Measurements from ENCODE around the gene PAQR5. TPM values are rescaled to one million over a fixed set of nuclear protein-coding genes. Genes with fewer than 3 reads are reported as not detected.

Gene PAQR5, protein sequence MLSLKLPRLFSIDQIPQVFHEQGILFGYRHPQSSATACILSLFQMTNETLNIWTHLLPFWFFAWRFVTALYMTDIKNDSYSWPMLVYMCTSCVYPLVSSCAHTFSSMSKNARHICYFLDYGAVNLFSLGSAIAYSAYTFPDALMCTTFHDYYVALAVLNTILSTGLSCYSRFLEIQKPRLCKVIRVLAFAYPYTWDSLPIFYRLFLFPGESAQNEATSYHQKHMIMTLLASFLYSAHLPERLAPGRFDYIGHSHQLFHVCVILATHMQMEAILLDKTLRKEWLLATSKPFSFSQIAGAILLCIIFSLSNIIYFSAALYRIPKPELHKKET
- total RNA-seq (51.3 TPM), polyA plus RNA-seq (ENCODE audit: insufficient read depth, low read depth, low replicate concordance) (32.7 TPM)
- long read RNA-seq, donor 1, full-length matches to known transcripts = 2 of 2 reads
- long read RNA-seq, donor 1, partial matches to known transcripts = 0 of 2 reads
- long read RNA-seq, donor 1, other reads (novel, unspliced or antisense) = 0 of 2 reads
- long read RNA-seq, donor 2, full-length matches to known transcripts = 2 of 2 reads
- long read RNA-seq, donor 2, partial matches to known transcripts = 0 of 2 reads
- long read RNA-seq, donor 2, other reads (novel, unspliced or antisense) = 0 of 2 reads
- long read RNA-seq, donor 3, full-length matches to known transcripts = 3 of 3 reads
- long read RNA-seq, donor 3, partial matches to known transcripts = 0 of 3 reads
- long read RNA-seq, donor 3, other reads (novel, unspliced or antisense) = 0 of 3 reads
- long read RNA-seq, donor 4, full-length matches to known transcripts = 2 of 2 reads
- long read RNA-seq, donor 4, partial matches to known transcripts = 0 of 2 reads
- long read RNA-seq, donor 4, other reads (novel, unspliced or antisense) = 0 of 2 reads
- long read RNA-seq, donor 5 = 0 reads
- long read RNA-seq, donor 6 = 0 reads
- long read RNA-seq, donor 7, full-length matches to known transcripts = 2 of 23 reads
- long read RNA-seq, donor 7, partial matches to known transcripts = 12 of 23 reads
- long read RNA-seq, donor 7, other reads (novel, unspliced or antisense) = 9 of 23 reads
- long read RNA-seq, donor 8, full-length matches to known transcripts = 1 of 1 reads
- long read RNA-seq, donor 8, partial matches to known transcripts = 0 of 1 reads
- long read RNA-seq, donor 8, other reads (novel, unspliced or antisense) = 0 of 1 reads
- long read RNA-seq, donor 9 = 0 reads
- long read RNA-seq, donor 10, full-length matches to known transcripts = 2 of 2 reads
- long read RNA-seq, donor 10, partial matches to known transcripts = 0 of 2 reads
- long read RNA-seq, donor 10, other reads (novel, unspliced or antisense) = 0 of 2 reads

- FAIRE-seq = no peak
- DNase-seq = peak in 4 of 5 donors; percentile 68 to 84 (median 74)
- no peaks in the 10 kb centered on the region for H3K27me3 ChIP-seq (ENCODE audit: control insufficient read depth, insufficient read depth, low read length)
- no peaks in the 10 kb centered on the region for H3K9me3 ChIP-seq (ENCODE audit: control insufficient read depth in 2 of 3, insufficient read depth in 1 of 3, low read length in 3 of 3)
- H3K36me3 ChIP-seq (ENCODE audit: control insufficient read depth in 2 of 3, insufficient read depth in 3 of 3, low read length in 3 of 3) = no peaks in the 10 kb centered on the region
- H3K4me3 ChIP-seq (ENCODE audit: low read length in 3 of 3) = peak within 1 kb of the TSS; percentile 17 to 87 (median 67)
- H3K27ac ChIP-seq (ENCODE audit: low read depth in 2 of 2, low read length in 2 of 2) = peak within 1 kb of the TSS; percentile 91 to 94
- intact Hi-C loops (cut with DNase I) = no loop called here
- peak within 1 kb of the TSS; percentile 10 to 94 (median 63) for H3K9ac ChIP-seq (ENCODE audit: low read length in 3 of 3)
- H3K4me1 ChIP-seq (ENCODE audit: control insufficient read depth in 2 of 3, insufficient read depth in 2 of 3, low read depth in 1 of 3, low read length in 3 of 3) = peaks cover 0 to 34% (median 14%) of the 10 kb centered on the region in 3 donors
- TF ChIP-seq CTCF (IDR thresholded peaks at IDR 0.05; ENCODE audit: borderline replicate concordance, extremely low read depth, insufficient read depth) = no peak
These were observed at the start of gene PAQR5 for GRCh38 chr15:69298697-69299441. Gene PAQR5, plus strand, starts transcription at chr15:69298912. Its CDS starts 61,169 bp downstream, at chr15:69360081.

- Histone ChIP-seq H3K9me3 (ENCODE audit: control insufficient read depth in 2 of 3, insufficient read depth in 1 of 3, low read length in 3 of 3) (no peaks in the 10 kb centered on the region), H3K9ac (ENCODE audit: low read length in 3 of 3) (no peak overlapping the region), H3K4me1 (ENCODE audit: control insufficient read depth in 2 of 3, insufficient read depth in 2 of 3, low read depth in 1 of 3, low read length in 3 of 3) (peaks cover 0 to 3% (median 0%) of the 10 kb centered on the region in 3 donors), H3K36me3 (ENCODE audit: control insufficient read depth in 2 of 3, insufficient read depth in 3 of 3, low read length in 3 of 3) (no peaks in the 10 kb centered on the region), H3K4me3 (ENCODE audit: low read length in 3 of 3) (no peak overlapping the region), H3K27me3 (ENCODE audit: control insufficient read depth, insufficient read depth, low read length) (no peaks in the 10 kb centered on the region), H3K27ac (ENCODE audit: low read depth in 2 of 2, low read length in 2 of 2) (no peak overlapping the region)
- DNase-seq (no peak), FAIRE-seq (no peak)
- intact Hi-C loops (cut with DNase I) = no loop called here
- TF ChIP-seq CTCF (IDR thresholded peaks at IDR 0.05; ENCODE audit: borderline replicate concordance, extremely low read depth, insufficient read depth) = no peak
These were observed 45.6 kb upstream of the PAQR5 start for GRCh38 chr15:69253156-69253555.

DNA sequence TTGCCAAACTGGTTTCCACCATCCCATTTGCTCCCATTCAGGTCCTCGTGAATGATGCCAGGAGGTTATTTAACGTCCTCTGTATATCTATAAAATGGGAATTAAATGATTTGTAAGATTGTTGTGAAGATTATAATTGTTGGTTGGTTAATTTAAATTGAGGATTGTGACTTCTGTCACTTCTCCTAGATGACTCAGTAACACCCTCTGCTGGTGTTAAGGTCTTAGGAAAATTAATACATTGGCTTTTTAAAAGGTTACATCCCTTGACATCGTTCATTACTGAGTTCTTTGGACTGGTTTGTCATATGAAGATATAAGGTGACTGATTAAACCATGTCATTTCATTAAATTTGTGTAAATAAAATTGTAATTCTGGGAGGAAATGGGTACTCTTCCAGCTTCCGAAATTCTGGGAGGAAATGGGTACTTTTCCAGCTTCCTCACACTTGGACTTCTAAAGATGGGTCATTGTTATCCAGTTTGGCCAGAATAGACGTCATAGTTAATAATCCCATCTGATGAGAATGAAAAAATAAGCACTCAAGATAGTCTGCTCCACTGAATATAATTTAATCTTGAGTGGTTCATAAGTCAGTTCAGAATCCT, 33.3 kb upstream of the PAQR5 start:
- FAIRE-seq (peak; percentile 78), DNase-seq (peak in 2 of 5 donors; percentile 43 to 52)
- H3K27me3 ChIP-seq (ENCODE audit: control insufficient read depth, insufficient read depth, low read length) = no peaks in the 10 kb centered on the region
- no peak overlapping the region for H3K9ac ChIP-seq (ENCODE audit: low read length in 3 of 3)
- peaks cover 0 to 4% (median 0%) of the 10 kb centered on the region in 3 donors for H3K36me3 ChIP-seq (ENCODE audit: control insufficient read depth in 2 of 3, insufficient read depth in 3 of 3, low read length in 3 of 3)
- no peak overlapping the region for H3K4me3 ChIP-seq (ENCODE audit: low read length in 3 of 3)
- H3K27ac ChIP-seq (ENCODE audit: low read depth in 2 of 2, low read length in 2 of 2) = no peak overlapping the region
- H3K9me3 ChIP-seq (ENCODE audit: control insufficient read depth in 2 of 3, insufficient read depth in 1 of 3, low read length in 3 of 3) = no peaks in the 10 kb centered on the region
- intact Hi-C loops (cut with DNase I) = loop anchor here (10.0 kb wide), 1 partner anchor 191 kb away; no protein-coding TSS in a partner anchor
- H3K4me1 ChIP-seq (ENCODE audit: control insufficient read depth in 2 of 3, insufficient read depth in 2 of 3, low read depth in 1 of 3, low read length in 3 of 3) = no peaks in the 10 kb centered on the region
- TF ChIP-seq CTCF (IDR thresholded peaks at IDR 0.05; ENCODE audit: borderline replicate concordance, extremely low read depth, insufficient read depth) = peak; percentile 45
